Lower leg skin (tissue), 4 donors: ENCODE data around the gene EHMT2. TPM values are rescaled to one million over a fixed set of nuclear protein-coding genes. Genes with fewer than 3 reads are reported as not detected.
"Not testable (repeated sequence)": the region's sequence is repeated elsewhere in the genome, so short reads cannot be mapped to it uniquely, and the experiment has no call there.

Experiments used
- DNase-seq, 2 donors: peaks; one replicate each; pipeline ENCODE4 v3.0.0-alpha.2; 2019; ENCODE audit warnings: low spot score in 2 of 2
- H3K4me3 ChIP-seq: fragments of 200-600 bp; sonication (generic); 2 replicates; pipeline ENCODE4 v1.5.1; 2017; ENCODE audit warnings: mild to moderate bottlenecking, low read depth; ENCODE audit not compliant: poor library complexity, severe bottlenecking
- CTCF ChIP-seq, 3 donors: fragments of 450-650 bp; IDR thresholded peaks; one replicate each; pipeline ENCODE4 v1.5.1; 2016; ENCODE audit warnings: antibody characterized with exemption in 3 of 3, mild to moderate bottlenecking in 3 of 3, moderate library complexity in 2 of 3
- POLR2A ChIP-seq, 2 donors: fragments of 450-650 bp; IDR thresholded peaks; one replicate each; pipeline ENCODE4 v1.6.1; 2016 to 2017; ENCODE audit warnings: antibody characterized with exemption in 2 of 2, mild to moderate bottlenecking in 1 of 2, moderate library complexity in 1 of 2
- WGBS, 2 donors: methylation state at CpG; one replicate each; pipeline ENCODE4 v1.1.5; 2018; 5-methylcytosine and 5-hydroxymethylcytosine counted together
- intact Hi-C: fragments of 100-400 bp; cut with DNase I; formaldehyde crosslinking; loops from one replicate; pipeline ENCODE4 v1.15.0; 2023; ENCODE audit warnings: low total_unique reads
- total RNA-seq, 4 donors: library from RNA; depleted of rRNA; stranded (reverse); fragments of >200 nt; gene quantifications; one replicate each; pipeline ENCODE4 v1.1.0, GENCODE V29; 2016

EHMT2 gene
- total RNA-seq, 4 donors from 2014 or later, result 25.5 to 39.3 (median 33.6) TPM

DNA sequence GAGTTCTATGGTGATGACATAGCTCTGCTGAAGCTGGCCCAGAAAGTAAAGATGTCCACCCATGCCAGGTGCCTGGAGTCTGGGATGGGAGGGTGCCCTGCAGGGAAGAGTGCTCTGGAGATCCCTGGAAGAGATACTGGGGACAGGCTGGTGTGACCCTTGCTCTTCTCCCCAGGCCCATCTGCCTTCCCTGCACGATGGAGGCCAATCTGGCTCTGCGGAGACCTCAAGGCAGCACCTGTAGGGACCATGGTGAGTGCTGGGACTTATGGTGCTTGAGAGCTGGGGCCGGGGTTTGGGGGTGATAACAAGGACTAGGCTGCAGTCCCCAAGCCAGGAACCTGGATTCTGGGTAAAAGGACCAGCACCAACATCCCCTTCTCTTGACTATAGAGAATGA is 46.2 kb upstream of the EHMT2 start:
- TF ChIP-seq POLR2A (IDR thresholded peaks at IDR 0.05), result no peak
- no peak for TF ChIP-seq CTCF (IDR thresholded peaks at IDR 0.05)
- no peak overlapping the region for H3K4me3 ChIP-seq
- WGBS, 2 donors, result 90 to 93% methylated on average over 3 of the region's 3 CpGs
- intact Hi-C loops, result no loop called here
- no peak for DNase-seq

- DNase-seq, result no peak
- intact Hi-C loops, result no loop called here
- 20 to 22% methylated on average over 6 of the region's 6 CpGs for WGBS, 2 donors
- H3K4me3 ChIP-seq, result no peak overlapping the region
- no peak for TF ChIP-seq POLR2A (IDR thresholded peaks at IDR 0.05)
- no peak for TF ChIP-seq CTCF (IDR thresholded peaks at IDR 0.05)
These were observed 42.8 kb upstream of the EHMT2 start for GRCh38 chr6:31940256-31940664.

- no peak overlapping the region for H3K4me3 ChIP-seq
- WGBS, 2 donors, result 84 to 87% methylated on average over 9 of the region's 9 CpGs
- TF ChIP-seq POLR2A (IDR thresholded peaks at IDR 0.05) (no peak), CTCF (IDR thresholded peaks at IDR 0.05) (no peak)
- no peak for DNase-seq
- intact Hi-C loops, result no loop called here
These were observed 38.3 kb upstream of the EHMT2 start for GRCh38 chr6:31935823-31936222.

GRCh38 chr6:31935021-31935420 is 37.5 kb upstream of the EHMT2 start:
- intact Hi-C loops, result no loop called here

DNA sequence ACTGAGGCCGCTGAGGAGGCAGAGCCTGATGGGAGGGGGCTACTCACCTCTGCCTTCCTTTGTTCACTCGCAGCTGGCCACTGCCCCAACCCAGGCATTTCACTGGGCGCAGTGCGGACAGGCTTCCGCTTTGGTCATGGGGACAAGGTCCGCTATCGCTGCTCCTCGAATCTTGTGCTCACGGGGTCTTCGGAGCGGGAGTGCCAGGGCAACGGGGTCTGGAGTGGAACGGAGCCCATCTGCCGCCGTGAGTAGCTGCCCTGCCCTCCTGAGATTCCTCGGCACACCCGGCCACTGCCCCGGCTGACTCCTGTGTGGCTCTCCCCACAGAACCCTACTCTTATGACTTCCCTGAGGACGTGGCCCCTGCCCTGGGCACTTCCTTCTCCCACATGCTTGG is 36.0 kb upstream of the EHMT2 start:
- TF ChIP-seq POLR2A (IDR thresholded peaks at IDR 0.05) (no peak), CTCF (IDR thresholded peaks at IDR 0.05) (no peak)
- intact Hi-C loops, result no loop called here
- no peak for DNase-seq
- WGBS, 2 donors, result 81 to 87% methylated on average over 17 to 19 of the region's 19 CpGs
- H3K4me3 ChIP-seq, result no peak overlapping the region

More at GRCh38 chr6:31935021-31935420, 37.5 kb upstream of the EHMT2 start:
- H3K4me3 ChIP-seq, result no peak overlapping the region
- TF ChIP-seq CTCF (IDR thresholded peaks at IDR 0.05) (no peak), POLR2A (IDR thresholded peaks at IDR 0.05) (no peak)
- WGBS, 2 donors, result 72 to 79% methylated on average over 3 of the region's 3 CpGs
- DNase-seq, result no peak

GRCh38 chr6:31932137-31932536 is 34.6 kb upstream of the EHMT2 start:
- DNase-seq, H3K4me3 ChIP-seq, intact Hi-C loops: not testable (repeated sequence)
- WGBS, 2 donors, result 90% methylated on average over 11 of the region's 32 CpGs; no CpG with 5 or more reads in 1 of the 2 donors
